Measurements from ENCODE around the gene SLC35F6. TPM values are rescaled to one million over a fixed set of nuclear protein-coding genes. Genes with fewer than 3 reads are reported as not detected.

Gene SLC35F6
- total RNA-seq, 1 donor from 2014 or later, result 12.4 TPM

DNA sequence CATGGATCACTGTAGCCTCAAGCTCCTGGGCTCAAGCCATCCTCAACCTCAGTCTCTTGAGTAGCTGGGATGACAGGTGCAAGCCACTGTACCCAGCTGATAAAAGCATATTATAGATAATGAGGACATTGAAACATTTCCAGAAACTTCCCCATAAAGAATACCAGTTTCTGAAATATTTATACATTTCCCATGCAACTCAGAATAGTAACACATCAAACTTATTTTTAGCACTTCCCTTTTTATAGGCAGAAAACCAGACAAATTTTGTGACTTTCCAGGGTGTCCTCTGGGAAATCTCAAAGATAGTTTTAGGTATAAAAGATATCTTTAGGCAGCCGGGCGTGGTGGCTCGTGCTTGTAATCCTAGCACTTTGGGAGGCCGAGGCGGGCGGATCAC lies 58.8 kb downstream of the SLC35F6 start:
- no peak for DNase-seq

Other genes starting within 250 kb of the SLC35F6 start
- not detected for gene CIB4, start 122.9 kb upstream of the SLC35F6 start, total RNA-seq
- 0.49 TPM for gene KCNK3, start 71.6 kb upstream of the SLC35F6 start, total RNA-seq
- 4.1 TPM for gene CENPA, start 21.8 kb downstream of the SLC35F6 start, total RNA-seq
- 0.49 TPM for gene DPYSL5, start 83.8 kb downstream of the SLC35F6 start, total RNA-seq
- 4.9 TPM for gene MAPRE3, start 206.4 kb downstream of the SLC35F6 start, total RNA-seq